PC-9 (cell line): Measurements from ENCODE around the gene DDRGK1.

ENCODE experiments used
- EZH2 ChIP-seq: fragments of 200-600 bp; sonication (generic); IDR thresholded peaks from 2 replicates; pipeline ENCODE4 v1.8.0; 2017; ENCODE audit warnings: antibody characterized with exemption, low read depth
- TF ChIP-seq, protein P1 (sequence below): fragments of 200-600 bp; sonication (generic); conservative IDR thresholded peaks from 2 replicates; pipeline ENCODE4 v1.6.1; 2017; ENCODE audit warnings: mixed run types, antibody characterized with exemption, mild to moderate bottlenecking, moderate library complexity

DNA sequence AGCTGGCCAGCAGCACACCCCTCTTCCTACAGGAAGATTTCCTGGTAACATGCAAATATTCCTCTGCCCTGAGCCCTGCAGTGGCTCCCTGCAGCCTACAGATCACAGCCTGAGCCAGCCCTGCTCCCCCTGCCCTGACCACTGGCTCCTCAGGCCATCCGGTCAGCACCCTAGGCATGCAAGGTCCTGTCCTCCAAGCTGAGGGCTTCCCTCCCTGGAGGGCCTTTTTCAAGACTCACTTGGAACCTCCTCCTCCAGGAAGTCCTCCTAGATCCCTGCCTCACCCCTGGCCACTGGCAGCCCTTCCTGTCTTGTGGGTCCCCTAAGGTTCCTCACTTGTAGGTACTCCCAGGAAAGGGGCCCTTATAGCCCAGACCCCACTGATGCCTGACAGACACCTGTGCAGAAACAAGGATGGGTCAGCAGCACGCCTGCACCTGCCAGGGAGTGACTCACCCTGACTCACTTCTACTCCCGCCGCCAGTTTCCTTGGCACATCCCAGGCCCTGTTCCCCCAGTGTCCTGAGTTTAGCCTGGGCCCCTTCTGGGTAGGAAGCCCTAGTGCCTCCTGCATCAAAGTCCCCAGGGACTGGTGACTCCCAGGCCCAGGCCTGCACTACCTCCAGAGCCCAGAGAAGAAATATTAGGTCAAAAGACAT, 31.3 kb upstream of the DDRGK1 start:
- TF ChIP-seq, protein P1, sequence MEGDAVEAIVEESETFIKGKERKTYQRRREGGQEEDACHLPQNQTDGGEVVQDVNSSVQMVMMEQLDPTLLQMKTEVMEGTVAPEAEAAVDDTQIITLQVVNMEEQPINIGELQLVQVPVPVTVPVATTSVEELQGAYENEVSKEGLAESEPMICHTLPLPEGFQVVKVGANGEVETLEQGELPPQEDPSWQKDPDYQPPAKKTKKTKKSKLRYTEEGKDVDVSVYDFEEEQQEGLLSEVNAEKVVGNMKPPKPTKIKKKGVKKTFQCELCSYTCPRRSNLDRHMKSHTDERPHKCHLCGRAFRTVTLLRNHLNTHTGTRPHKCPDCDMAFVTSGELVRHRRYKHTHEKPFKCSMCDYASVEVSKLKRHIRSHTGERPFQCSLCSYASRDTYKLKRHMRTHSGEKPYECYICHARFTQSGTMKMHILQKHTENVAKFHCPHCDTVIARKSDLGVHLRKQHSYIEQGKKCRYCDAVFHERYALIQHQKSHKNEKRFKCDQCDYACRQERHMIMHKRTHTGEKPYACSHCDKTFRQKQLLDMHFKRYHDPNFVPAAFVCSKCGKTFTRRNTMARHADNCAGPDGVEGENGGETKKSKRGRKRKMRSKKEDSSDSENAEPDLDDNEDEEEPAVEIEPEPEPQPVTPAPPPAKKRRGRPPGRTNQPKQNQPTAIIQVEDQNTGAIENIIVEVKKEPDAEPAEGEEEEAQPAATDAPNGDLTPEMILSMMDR = no peak
- no peak for TF ChIP-seq EZH2
